Bronchial epithelial cell (primary cell): ENCODE results near the gene ADAMTSL5. TPM values are rescaled to one million over a fixed set of nuclear protein-coding genes. Genes with fewer than 3 reads are reported as not detected.
"Not testable (repeated sequence)": the region's sequence is repeated elsewhere in the genome, so short reads cannot be mapped to it uniquely, and the experiment has no call there.

Source experiments
- DNase-seq: peaks from one replicate; pipeline ENCODE4 v3.0.0-alpha.2; 2010; ENCODE audit warnings: low read depth
- FAIRE-seq: peaks from 2 replicates; lab custom pipeline; 2011; peaks lifted over from hg19 to GRCh38; lab: Jason Lieb, UNC
- H3K27me3 ChIP-seq: 2 replicates; pipeline ENCODE4 v1.5.1; 2011; ENCODE audit warnings: low read length; ENCODE audit not compliant: control insufficient read depth, insufficient read depth
- H3K36me3 ChIP-seq: 2 replicates; pipeline ENCODE4 v1.5.1; 2011; ENCODE audit warnings: low read length; ENCODE audit not compliant: control insufficient read depth, insufficient read depth
- H3K4me3 ChIP-seq: 2 replicates; pipeline ENCODE4 v1.5.1; 2011; ENCODE audit warnings: mild to moderate bottlenecking, low read depth, low read length, control low read depth
- CTCF ChIP-seq: IDR thresholded peaks from 2 replicates; pipeline ENCODE4 v1.5.1; 2011; ENCODE audit warnings: mild to moderate bottlenecking, moderate library complexity, low read length, control low read depth, inconsistent platforms; ENCODE audit not compliant: insufficient read depth, severe bottlenecking
- total RNA-seq: library from RNA; depleted of rRNA; stranded (reverse); fragments of >200 nt; gene quantifications from 2 replicates; pipeline ENCODE4 v1.2.1, GENCODE V29; 2014

Gene ADAMTSL5
- total RNA-seq, 1 donor from 2014 or later: 1.8 TPM

GRCh38 chr19:1502433-1503088 lies 10.3 kb downstream of the ADAMTSL5 start:
- Histone ChIP-seq H3K4me3 (no peak overlapping the region), H3K36me3 (peaks cover 1% of the 10 kb centered on the region), H3K27me3 (no peaks in the 10 kb centered on the region)
- FAIRE-seq (no peak), DNase-seq (no peak)
- TF ChIP-seq CTCF: no peak

- H3K4me3 ChIP-seq: no peak overlapping the region
- H3K27me3 ChIP-seq: no peaks in the 10 kb centered on the region
- peaks cover 1% of the 10 kb centered on the region for H3K36me3 ChIP-seq
- FAIRE-seq: no peak
- DNase-seq: no peak
- no peak for TF ChIP-seq CTCF
Observed at GRCh38 chr19:1501200-1501595, 11.6 kb downstream of the ADAMTSL5 start.

GRCh38 chr19:1499231-1499630 lies 13.6 kb downstream of the ADAMTSL5 start:
- not testable (repeated sequence) for H3K4me3 ChIP-seq, H3K36me3 ChIP-seq, H3K27me3 ChIP-seq, FAIRE-seq, DNase-seq

GRCh38 chr19:1497578-1498235 lies 15.1 kb downstream of the ADAMTSL5 start:
- H3K27me3 ChIP-seq: no peaks in the 10 kb centered on the region
- no peak overlapping the region for H3K4me3 ChIP-seq
- TF ChIP-seq CTCF: no peak
- DNase-seq (no peak), FAIRE-seq (no peak)
- H3K36me3 ChIP-seq: no peaks in the 10 kb centered on the region

- DNase-seq (no peak), FAIRE-seq (peak; percentile 87)
- no peak for TF ChIP-seq CTCF
- Histone ChIP-seq H3K4me3 (no peak overlapping the region), H3K36me3 (no peaks in the 10 kb centered on the region), H3K27me3 (no peaks in the 10 kb centered on the region)
Observed at GRCh38 chr19:1496714-1497577, 15.9 kb downstream of the ADAMTSL5 start.
